Hematopoietic multipotent progenitor cell (in vitro differentiated cells): ENCODE measurements around the gene OR4N2. TPM values are rescaled to one million over a fixed set of nuclear protein-coding genes. Genes with fewer than 3 reads are reported as not detected.
"Not testable (repeated sequence)": the region's sequence is repeated elsewhere in the genome, so short reads cannot be mapped to it uniquely, and the experiment has no call there.

Experiments used
- DNase-seq, 3 donors: peaks; one replicate each; pipeline ENCODE4 v3.0.0-alpha.2; 2011 to 2015; ENCODE audit warnings: low read depth in 2 of 3, low spot score in 2 of 3
- total RNA-seq: library from RNA; depleted of rRNA; stranded (reverse); fragments of >200 nt; gene quantifications from one replicate; pipeline ENCODE4 v1.2.3, GENCODE V29; 2012

The OR4N2 gene
- total RNA-seq, 1 donor: not detected

DNA sequence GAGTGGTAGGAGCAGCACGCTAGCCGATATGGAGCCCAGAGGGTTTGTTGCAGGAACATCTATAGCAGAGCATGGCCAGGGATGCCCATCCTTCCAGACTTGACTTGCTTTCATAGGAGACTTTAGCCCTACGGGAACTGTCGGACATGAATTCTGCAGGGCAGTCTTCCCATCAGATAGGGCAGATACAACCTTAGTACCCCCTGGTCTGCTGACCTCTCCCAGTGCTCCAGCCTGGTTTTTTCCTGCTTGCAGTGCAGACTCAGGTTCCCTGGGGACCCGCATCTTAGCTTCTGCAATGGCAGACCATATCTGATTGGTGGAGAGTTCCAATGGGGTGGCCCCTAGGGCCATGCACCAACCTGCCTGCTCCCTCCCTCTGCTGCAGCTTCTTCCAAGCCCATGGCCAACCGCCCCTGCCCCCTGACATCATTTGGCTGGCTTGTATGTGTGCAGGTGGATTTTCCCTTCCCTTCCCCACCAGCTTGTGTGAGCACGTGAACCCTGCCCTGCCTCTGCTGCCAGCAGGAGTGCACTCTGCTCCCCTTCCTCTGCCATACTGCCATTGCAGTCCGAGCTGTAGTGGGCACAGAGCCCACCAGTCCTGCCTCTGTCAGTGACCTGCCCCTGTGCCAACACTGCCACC, 30.8 kb downstream of the OR4N2 start:
- not testable (repeated sequence) for DNase-seq

DNA sequence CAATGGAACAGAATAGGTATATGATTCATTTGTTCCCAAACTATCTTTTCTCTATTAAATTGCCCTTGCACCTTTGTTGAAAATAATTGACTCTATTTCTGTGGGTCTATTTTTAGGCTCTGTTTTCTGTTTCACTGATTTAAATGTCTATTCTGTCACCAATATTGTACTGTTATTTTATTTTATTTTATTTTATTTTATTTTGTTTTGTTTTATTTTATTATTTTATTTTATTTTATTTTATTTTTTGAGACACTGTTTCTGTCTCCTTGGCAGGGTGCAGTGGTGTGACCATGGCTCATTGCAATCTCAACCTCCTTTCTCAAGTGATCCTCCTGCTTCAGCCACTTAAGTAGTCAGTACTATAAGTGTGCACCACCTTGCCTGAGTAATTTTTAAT, 34.9 kb downstream of the OR4N2 start:
- DNase-seq: no peak

- DNase-seq: no peak
Measured at GRCh38 chr14:19851365-19851764, 47.8 kb downstream of the OR4N2 start.

GRCh38 chr14:19866061-19866669, 62.6 kb downstream of the OR4N2 start:
- not testable (repeated sequence) for DNase-seq

DNA sequence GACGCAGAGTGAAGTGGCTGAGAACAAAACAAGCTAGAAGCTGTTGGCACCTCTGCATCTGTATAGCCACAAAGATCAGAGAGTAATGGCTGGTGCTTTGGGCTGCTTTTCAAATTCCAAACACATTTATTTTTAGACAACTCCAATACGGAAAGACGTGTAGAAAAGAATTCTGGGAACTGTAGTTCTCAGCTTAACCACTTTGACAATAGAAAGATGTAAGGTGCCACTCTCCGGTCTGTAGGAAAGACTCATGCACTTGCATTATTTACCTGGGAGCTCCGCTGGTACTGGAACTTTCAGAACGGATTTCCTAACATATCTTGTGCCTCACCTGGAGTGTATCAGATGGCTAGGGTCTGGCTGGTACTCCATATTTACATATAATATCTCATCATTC, 69.6 kb downstream of the OR4N2 start:
- DNase-seq: no peak

GRCh38 chr14:19874842-19875241, 71.3 kb downstream of the OR4N2 start, which contains the start of gene OR4K2:
Gene OR4K2 (plus strand): TSS chr14:19875142. CDS start chr14:19876268, 1,126 bp downstream.
- DNase-seq: no peak

- peak in 2 of 3 donors; percentile 0 to 33 for DNase-seq
Measured at GRCh38 chr14:19878029-19878642, 74.6 kb downstream of the OR4N2 start.

Other genes starting within 250 kb of the OR4N2 start
- not detected for gene OR11H2, start 89.9 kb upstream of the OR4N2 start, total RNA-seq
- under 0.01 TPM for gene OR4Q3, start 60.2 kb upstream of the OR4N2 start, total RNA-seq
- gene OR4M1, start 30.3 kb upstream of the OR4N2 start, total RNA-seq: under 0.01 TPM
- gene OR4K2, start 71.4 kb downstream of the OR4N2 start, total RNA-seq: under 0.01 TPM
- under 0.01 TPM for gene OR4K5, start 116.8 kb downstream of the OR4N2 start, total RNA-seq
- not detected for gene OR4K1, start 127.1 kb downstream of the OR4N2 start, total RNA-seq
- under 0.01 TPM for gene OR4K15, start 171.8 kb downstream of the OR4N2 start, total RNA-seq
- gene OR4Q2, start 198.4 kb downstream of the OR4N2 start, total RNA-seq: not detected
- not detected for gene OR4K14, start 215.5 kb downstream of the OR4N2 start, total RNA-seq
- not detected for gene OR4K13, start 232.3 kb downstream of the OR4N2 start, total RNA-seq